Skeletal muscle cell (primary cell): ENCODE measurements around the gene FAM171A1.
"Not testable (repeated sequence)": the region's sequence is repeated elsewhere in the genome, so short reads cannot be mapped to it uniquely, and the experiment has no call there.

Experiments used
- DNase-seq: peaks from one replicate; pipeline ENCODE4 v3.0.0-alpha.2; 2010; ENCODE audit warnings: low read depth
- H3K4me3 ChIP-seq: 2 replicates; pipeline ENCODE4 v1.5.1; 2011; ENCODE audit warnings: low read depth, mild to moderate bottlenecking, control low read depth, low read length, moderate library complexity

Gene FAM171A1

GRCh38 chr10:15229268-15229667, 141.8 kb downstream of the FAM171A1 start:
- no peak for DNase-seq
- H3K4me3 ChIP-seq: no peak overlapping the region

- H3K4me3 ChIP-seq: no peak overlapping the region
- no peak for DNase-seq
Measured at GRCh38 chr10:15228426-15228825, 142.7 kb downstream of the FAM171A1 start.

- H3K4me3 ChIP-seq: no peak overlapping the region
- DNase-seq: peak; percentile 4
Measured at GRCh38 chr10:15227611-15228372, 143.3 kb downstream of the FAM171A1 start.

- H3K4me3 ChIP-seq: no peak overlapping the region
- DNase-seq: no peak
Measured at GRCh38 chr10:15225511-15225910, 145.6 kb downstream of the FAM171A1 start.

- DNase-seq: no peak
- H3K4me3 ChIP-seq: no peak overlapping the region
Measured at GRCh38 chr10:15224948-15225347, 146.1 kb downstream of the FAM171A1 start.

GRCh38 chr10:15223174-15223573, 147.9 kb downstream of the FAM171A1 start:
- DNase-seq: peak; percentile 66
- no peak overlapping the region for H3K4me3 ChIP-seq

- H3K4me3 ChIP-seq: no peak overlapping the region
- DNase-seq: no peak
Measured at GRCh38 chr10:15222511-15222910, 148.6 kb downstream of the FAM171A1 start.

- no peak for DNase-seq
- no peak overlapping the region for H3K4me3 ChIP-seq
Measured at GRCh38 chr10:15220445-15220844, 150.6 kb downstream of the FAM171A1 start.

GRCh38 chr10:15216700-15217099, 154.4 kb downstream of the FAM171A1 start:
- DNase-seq: no peak
- H3K4me3 ChIP-seq: no peak overlapping the region

- no peak overlapping the region for H3K4me3 ChIP-seq
- DNase-seq: no peak
Measured at GRCh38 chr10:15214237-15214636, 156.9 kb downstream of the FAM171A1 start.

GRCh38 chr10:15213461-15213861, 157.6 kb downstream of the FAM171A1 start:
- DNase-seq: no peak
- H3K4me3 ChIP-seq: no peak overlapping the region

GRCh38 chr10:15211464-15211979, 159.6 kb downstream of the FAM171A1 start:
- H3K4me3 ChIP-seq: no peak overlapping the region
- no peak for DNase-seq

- DNase-seq: no peak
- H3K4me3 ChIP-seq: no peak overlapping the region
Measured at GRCh38 chr10:15210521-15210920, 160.6 kb downstream of the FAM171A1 start.

- no peak overlapping the region for H3K4me3 ChIP-seq
- no peak for DNase-seq
Measured at GRCh38 chr10:15209827-15210509, 161.1 kb downstream of the FAM171A1 start.

- H3K4me3 ChIP-seq: no peak overlapping the region
- DNase-seq: no peak
Measured at GRCh38 chr10:15208221-15208620, 162.9 kb downstream of the FAM171A1 start.

- not testable (repeated sequence) for H3K4me3 ChIP-seq, DNase-seq
Measured at GRCh38 chr10:15207410-15207809, 163.7 kb downstream of the FAM171A1 start.

- H3K4me3 ChIP-seq: no peak overlapping the region
- DNase-seq: no peak
Measured at GRCh38 chr10:15202639-15203038, 168.4 kb downstream of the FAM171A1 start.

- DNase-seq, H3K4me3 ChIP-seq: not testable (repeated sequence)
Measured at GRCh38 chr10:15202301-15202621, 168.8 kb downstream of the FAM171A1 start.

- no peak overlapping the region for H3K4me3 ChIP-seq
- no peak for DNase-seq
Measured at GRCh38 chr10:15201589-15202300, 169.3 kb downstream of the FAM171A1 start.

GRCh38 chr10:15200626-15201025, 170.5 kb downstream of the FAM171A1 start:
- no peak overlapping the region for H3K4me3 ChIP-seq
- no peak for DNase-seq
